Osteoblast (primary cell): Measurements from ENCODE around the gene PTGS2. TPM values are rescaled to one million over a fixed set of nuclear protein-coding genes. Genes with fewer than 3 reads are reported as not detected.
"Not testable (repeated sequence)": the region's sequence is repeated elsewhere in the genome, so short reads cannot be mapped to it uniquely, and the experiment has no call there.

Experiments
- DNase-seq: peaks from one replicate; pipeline ENCODE4 v3.0.0; 2011; ENCODE audit warnings: low spot score, mixed read lengths; ENCODE audit not compliant: insufficient read length; ENCODE audit errors: missing footprints
- H2AFZ ChIP-seq: 2 replicates; pipeline ENCODE4 v1.6.0; 2011; ENCODE audit warnings: mild to moderate bottlenecking, low read length
- H3K27ac ChIP-seq: 2 replicates; pipeline ENCODE4 v1.5.1; 2011; ENCODE audit warnings: mild to moderate bottlenecking, low read depth, low read length, moderate library complexity
- H3K27me3 ChIP-seq: 2 replicates; pipeline ENCODE4 v1.6.0; 2012; ENCODE audit warnings: mild to moderate bottlenecking, control low read depth, inconsistent platforms, low read length, moderate library complexity; ENCODE audit not compliant: insufficient read depth
- H3K36me3 ChIP-seq: 2 replicates; pipeline ENCODE4 v1.5.1; 2011; ENCODE audit warnings: mild to moderate bottlenecking, low read length, control low read depth, moderate library complexity; ENCODE audit not compliant: insufficient read depth
- H3K4me1 ChIP-seq: 2 replicates; pipeline ENCODE4 v1.5.1; 2011; ENCODE audit warnings: mild to moderate bottlenecking, low read length, control low read depth, moderate library complexity; ENCODE audit not compliant: insufficient read depth
- H3K4me2 ChIP-seq: 2 replicates; pipeline ENCODE4 v1.6.0; 2011; ENCODE audit warnings: mild to moderate bottlenecking, low read length; ENCODE audit not compliant: insufficient read depth
- H3K4me3 ChIP-seq: fragments of 200-600 bp; sonication (generic); 3 replicates; pipeline ENCODE4 v1.5.1; 2012; ENCODE audit warnings: mild to moderate bottlenecking, low read length, inconsistent platforms; ENCODE audit not compliant: insufficient read depth
- H3K79me2 ChIP-seq: 2 replicates; pipeline ENCODE4 v1.6.0; 2012; ENCODE audit warnings: mild to moderate bottlenecking, low read length, control low read depth, inconsistent platforms; ENCODE audit not compliant: insufficient read depth
- H3K9me3 ChIP-seq: 2 replicates; pipeline ENCODE4 v1.5.1; 2011; ENCODE audit warnings: low read depth, low read length, control low read depth
- H4K20me1 ChIP-seq: 2 replicates; pipeline ENCODE4 v1.6.0; 2012; ENCODE audit warnings: mild to moderate bottlenecking, low read length, control low read depth; ENCODE audit not compliant: insufficient read depth
- total RNA-seq: library from RNA; depleted of rRNA; stranded (reverse); fragments of >200 nt; gene quantifications from 2 replicates; pipeline ENCODE4 v1.2.3, GENCODE V29; 2012
- TF ChIP-seq, protein P1 (sequence below): IDR thresholded peaks from 2 replicates; pipeline ENCODE4 v1.5.1; 2011; ENCODE audit warnings: mild to moderate bottlenecking, low read depth, low read length, moderate library complexity; ENCODE audit errors: extremely low read depth

PTGS2 gene
- total RNA-seq, 1 donor: 3.3 TPM

DNA sequence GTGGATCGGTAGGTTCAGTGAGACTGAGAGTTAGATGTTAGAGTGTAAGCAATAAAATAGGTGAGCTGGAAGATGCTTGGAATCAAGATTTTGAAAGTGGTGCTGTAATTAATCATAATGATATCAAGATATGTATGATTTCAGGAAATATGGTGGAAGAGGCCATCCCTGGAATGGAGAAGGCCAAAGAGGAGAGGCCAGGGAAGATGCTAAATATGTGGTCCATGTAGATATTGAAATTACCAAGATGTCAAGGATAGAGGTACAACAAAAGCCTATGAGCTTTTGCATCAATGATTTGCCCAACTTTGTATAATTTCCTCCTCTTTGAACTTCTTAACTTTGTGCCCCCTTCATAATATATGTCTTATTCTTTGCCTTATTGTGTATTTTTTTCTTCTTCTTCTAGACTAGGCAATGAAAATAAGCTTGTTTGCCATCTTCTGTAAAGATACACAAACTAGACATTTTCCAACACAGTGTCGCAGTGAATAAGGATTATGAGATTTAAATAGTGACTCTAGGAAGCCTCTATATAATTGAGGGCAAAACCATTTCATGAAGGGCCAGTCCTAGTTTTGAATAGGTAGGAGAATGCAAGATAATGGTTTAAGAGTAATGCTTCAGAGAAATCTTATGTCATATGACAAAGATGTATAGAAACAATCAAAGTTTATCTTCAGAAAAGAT, 8.9 kb downstream of the PTGS2 start:
- Histone ChIP-seq H3K4me1 (no peaks in the 10 kb centered on the region), H3K4me2 (no peak overlapping the region), H3K27ac (no peak overlapping the region), H2AFZ (no peak overlapping the region), H3K4me3 (no peak overlapping the region), H3K79me2 (no peaks in the 10 kb centered on the region), H3K9me3 (no peaks in the 10 kb centered on the region), H4K20me1 (no peaks in the 10 kb centered on the region), H3K36me3 (peaks cover 14% of the 10 kb centered on the region), H3K27me3 (no peaks in the 10 kb centered on the region)
- TF ChIP-seq, protein P1, sequence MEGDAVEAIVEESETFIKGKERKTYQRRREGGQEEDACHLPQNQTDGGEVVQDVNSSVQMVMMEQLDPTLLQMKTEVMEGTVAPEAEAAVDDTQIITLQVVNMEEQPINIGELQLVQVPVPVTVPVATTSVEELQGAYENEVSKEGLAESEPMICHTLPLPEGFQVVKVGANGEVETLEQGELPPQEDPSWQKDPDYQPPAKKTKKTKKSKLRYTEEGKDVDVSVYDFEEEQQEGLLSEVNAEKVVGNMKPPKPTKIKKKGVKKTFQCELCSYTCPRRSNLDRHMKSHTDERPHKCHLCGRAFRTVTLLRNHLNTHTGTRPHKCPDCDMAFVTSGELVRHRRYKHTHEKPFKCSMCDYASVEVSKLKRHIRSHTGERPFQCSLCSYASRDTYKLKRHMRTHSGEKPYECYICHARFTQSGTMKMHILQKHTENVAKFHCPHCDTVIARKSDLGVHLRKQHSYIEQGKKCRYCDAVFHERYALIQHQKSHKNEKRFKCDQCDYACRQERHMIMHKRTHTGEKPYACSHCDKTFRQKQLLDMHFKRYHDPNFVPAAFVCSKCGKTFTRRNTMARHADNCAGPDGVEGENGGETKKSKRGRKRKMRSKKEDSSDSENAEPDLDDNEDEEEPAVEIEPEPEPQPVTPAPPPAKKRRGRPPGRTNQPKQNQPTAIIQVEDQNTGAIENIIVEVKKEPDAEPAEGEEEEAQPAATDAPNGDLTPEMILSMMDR: no peak
- DNase-seq: no peak

DNA sequence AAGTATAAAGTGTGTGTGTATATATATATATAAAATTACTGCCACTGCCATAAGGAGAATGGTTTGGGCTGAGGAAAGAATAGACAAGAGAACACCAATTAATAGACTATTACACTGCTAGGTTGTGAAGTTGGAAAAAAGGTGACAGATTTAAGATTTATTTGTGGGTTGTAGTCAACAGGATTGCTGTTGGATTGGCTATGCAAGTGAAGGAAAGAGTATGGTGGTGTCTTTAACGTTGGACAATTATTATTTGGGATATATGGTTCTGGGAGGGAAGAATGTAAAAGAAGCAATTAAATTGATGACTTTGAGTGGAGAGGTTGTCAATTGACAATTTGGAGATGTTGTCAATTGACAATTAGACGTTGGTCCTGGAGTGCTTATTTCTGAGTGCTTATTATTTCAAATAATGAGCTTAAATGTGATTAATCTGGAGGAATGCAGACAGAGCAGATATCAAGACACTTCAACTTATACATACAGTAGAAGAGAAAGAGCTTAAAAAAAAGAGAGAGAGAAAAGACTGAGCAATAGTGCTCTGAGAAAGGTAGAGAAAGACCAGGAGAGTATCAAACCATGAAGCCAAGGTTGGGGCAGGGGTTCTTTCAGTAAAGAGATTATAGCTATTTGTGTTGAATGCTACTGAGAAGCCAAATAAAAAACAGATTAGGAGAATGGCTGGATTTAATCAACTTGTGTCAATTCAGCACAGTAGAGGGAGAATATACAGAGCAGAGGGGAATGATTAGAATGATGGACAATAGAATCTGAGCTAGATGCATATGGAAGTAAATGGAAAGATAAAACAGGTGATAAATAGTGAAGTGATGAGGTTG, 9.7 kb downstream of the PTGS2 start:
- Histone ChIP-seq H3K36me3 (peaks cover 7% of the 10 kb centered on the region), H3K4me1 (no peaks in the 10 kb centered on the region), H2AFZ (no peak overlapping the region), H3K79me2 (no peaks in the 10 kb centered on the region), H4K20me1 (no peaks in the 10 kb centered on the region), H3K27ac (no peak overlapping the region), H3K27me3 (no peaks in the 10 kb centered on the region), H3K4me2 (no peak overlapping the region), H3K4me3 (no peak overlapping the region), H3K9me3 (no peaks in the 10 kb centered on the region)
- TF ChIP-seq, protein P1: no peak
- no peak for DNase-seq

DNA sequence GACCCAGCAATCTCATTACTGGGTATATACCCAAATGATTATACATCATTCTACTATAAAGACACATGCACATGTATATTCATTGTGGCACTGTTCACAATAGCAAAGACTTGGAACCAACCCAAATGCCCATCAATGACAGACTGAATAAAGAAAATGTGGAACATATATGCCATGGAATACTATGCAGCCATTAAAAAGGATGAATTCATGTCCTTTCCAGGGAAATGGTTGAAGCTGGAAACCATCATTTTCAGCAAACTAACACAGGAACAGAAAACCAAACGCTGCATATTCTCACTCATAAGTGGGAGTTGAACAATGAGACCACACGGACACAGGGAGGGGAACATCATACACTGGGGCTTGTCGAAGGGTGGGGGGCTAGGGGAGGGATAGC, 10.4 kb downstream of the PTGS2 start:
- H4K20me1 ChIP-seq, H3K4me2 ChIP-seq, H2AFZ ChIP-seq, DNase-seq, H3K4me1 ChIP-seq, H3K4me3 ChIP-seq, H3K36me3 ChIP-seq, H3K79me2 ChIP-seq, H3K27me3 ChIP-seq, H3K27ac ChIP-seq, H3K9me3 ChIP-seq: not testable (repeated sequence)

DNA sequence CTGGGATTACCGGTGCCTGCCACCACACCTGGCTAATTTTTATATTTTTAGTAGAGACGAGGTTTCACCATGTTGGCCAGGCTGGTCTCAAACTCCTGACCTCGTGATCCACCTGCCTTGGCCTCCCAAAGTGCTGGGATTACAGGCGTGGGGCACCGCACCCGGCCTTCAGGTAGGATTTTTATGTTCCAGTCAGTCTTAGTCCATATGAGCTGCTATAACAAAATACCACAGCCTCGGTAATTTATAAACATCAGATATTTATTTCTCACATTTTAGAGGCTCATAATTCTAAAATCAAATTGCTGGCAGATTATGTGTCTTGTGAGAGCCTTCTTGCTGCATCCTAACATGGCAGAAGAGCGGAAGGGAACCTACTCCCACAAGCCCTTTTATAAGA, 16.0 kb downstream of the PTGS2 start:
- not testable (repeated sequence) for H3K4me2 ChIP-seq, H3K27ac ChIP-seq, H3K36me3 ChIP-seq, H3K9me3 ChIP-seq, H3K4me1 ChIP-seq, H2AFZ ChIP-seq, H3K27me3 ChIP-seq, H3K4me3 ChIP-seq, DNase-seq, H4K20me1 ChIP-seq, H3K79me2 ChIP-seq

DNA sequence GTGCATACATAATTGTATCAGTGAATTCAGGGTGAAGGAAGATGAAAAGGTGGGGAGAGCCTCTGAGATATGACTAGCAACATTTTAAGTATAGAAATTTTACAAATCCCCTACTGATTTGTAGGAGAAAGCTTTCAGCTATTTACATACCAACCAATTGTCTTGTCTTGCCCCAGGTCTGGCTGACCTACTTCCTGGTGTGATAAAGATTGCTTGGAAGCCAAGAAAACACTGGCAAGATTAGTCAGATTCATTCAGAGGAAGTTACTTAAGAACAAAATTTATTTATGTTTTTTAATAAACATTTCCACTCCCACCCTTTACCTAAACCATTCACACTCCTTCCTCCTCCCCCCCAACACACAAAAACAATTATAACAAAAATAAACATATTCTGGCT, 17.5 kb downstream of the PTGS2 start:
- Histone ChIP-seq H4K20me1 (no peaks in the 10 kb centered on the region), H3K4me3 (no peak overlapping the region), H3K27me3 (no peaks in the 10 kb centered on the region), H3K9me3 (no peaks in the 10 kb centered on the region), H3K36me3 (no peaks in the 10 kb centered on the region), H3K27ac (no peak overlapping the region), H3K4me2 (no peak overlapping the region), H2AFZ (no peak overlapping the region), H3K4me1 (no peaks in the 10 kb centered on the region), H3K79me2 (no peaks in the 10 kb centered on the region)
- TF ChIP-seq, protein P1: no peak
- DNase-seq: peak; percentile 53
